Body of pancreas (tissue), 4 donors: ENCODE data around the gene NIPAL3. TPM values are rescaled to one million over a fixed set of nuclear protein-coding genes. Genes with fewer than 3 reads are reported as not detected.

Experiments used
- ATAC-seq: fragments of 150-250 bp; one replicate; pipeline ENCODE4 v1.9.1; 2016
- DNase-seq, 4 donors: peaks; one replicate each; pipeline ENCODE4 v3.0.0-alpha.2; 2019
- H3K27ac ChIP-seq, 4 donors: fragments of 200-600 bp; sonication (generic); 1 replicate in 3 of 4; 2 replicates in 1 of 4; pipeline versions ENCODE4 v1.5.1 to v1.6.1; 2016 to 2019; ENCODE audit warnings: mild to moderate bottlenecking in 1 of 4, mixed read lengths in 1 of 4, moderate library complexity in 1 of 4
- H3K27me3 ChIP-seq, 2 donors: fragments of 200-600 bp; sonication (generic); one replicate each; pipeline ENCODE4 v1.6.0; 2016; ENCODE audit warnings: mild to moderate bottlenecking in 1 of 2
- H3K36me3 ChIP-seq, 2 donors: fragments of 200-600 bp; sonication (generic); replicated peaks in 1 of 2; 2 replicates each; pipeline ENCODE4 v1.5.1; 2016; ENCODE audit warnings: low read depth in 2 of 2; ENCODE audit not compliant: insufficient read depth in 1 of 2
- H3K4me1 ChIP-seq: fragments of 200-600 bp; sonication (generic); one replicate; pipeline ENCODE4 v1.6.0; 2016
- H3K4me3 ChIP-seq, 2 donors: fragments of 200-600 bp; sonication (generic); 1 replicate in 1 of 2; 2 replicates in 1 of 2; pipeline ENCODE4 v1.5.1; 2016 to 2019
- H3K9me3 ChIP-seq, 3 donors: fragments of 200-600 bp; sonication (generic); 1 replicate in 2 of 3; 2 replicates in 1 of 3; pipeline ENCODE4 v1.5.1; 2016
- CTCF ChIP-seq, 7 experiments: fragments of 450-650 bp in 4 of 7; fragments of 200-600 bp in 3 of 7; sonication (generic) in 3 of 7; IDR thresholded peaks; one replicate each; pipeline ENCODE4 v1.5.1; 2016 to 2019; ENCODE audit warnings: antibody characterized with exemption in 7 of 7
- POLR2A ChIP-seq, 3 donors: fragments of 450-650 bp; IDR thresholded peaks; one replicate each; pipeline ENCODE4 v1.6.1; 2016; ENCODE audit warnings: antibody characterized with exemption in 3 of 3, mild to moderate bottlenecking in 2 of 3
- WGBS, 2 donors: methylation state at CpG; one replicate each; pipeline ENCODE4 v1.1.5; 2017; 5-methylcytosine and 5-hydroxymethylcytosine counted together
- intact Hi-C: fragments of 100-400 bp; cut with DNase I; formaldehyde crosslinking; loops from one replicate; pipeline ENCODE4 v1.15.1; 2023
- total RNA-seq, 2 donors: library from RNA; depleted of rRNA; stranded (reverse); fragments of >200 nt; gene quantifications; one replicate each; pipeline ENCODE4 v1.1.0, GENCODE V29; 2016

The NIPAL3 gene
- total RNA-seq, 2 donors from 2014 or later = 36.8 to 65.9 TPM

DNA sequence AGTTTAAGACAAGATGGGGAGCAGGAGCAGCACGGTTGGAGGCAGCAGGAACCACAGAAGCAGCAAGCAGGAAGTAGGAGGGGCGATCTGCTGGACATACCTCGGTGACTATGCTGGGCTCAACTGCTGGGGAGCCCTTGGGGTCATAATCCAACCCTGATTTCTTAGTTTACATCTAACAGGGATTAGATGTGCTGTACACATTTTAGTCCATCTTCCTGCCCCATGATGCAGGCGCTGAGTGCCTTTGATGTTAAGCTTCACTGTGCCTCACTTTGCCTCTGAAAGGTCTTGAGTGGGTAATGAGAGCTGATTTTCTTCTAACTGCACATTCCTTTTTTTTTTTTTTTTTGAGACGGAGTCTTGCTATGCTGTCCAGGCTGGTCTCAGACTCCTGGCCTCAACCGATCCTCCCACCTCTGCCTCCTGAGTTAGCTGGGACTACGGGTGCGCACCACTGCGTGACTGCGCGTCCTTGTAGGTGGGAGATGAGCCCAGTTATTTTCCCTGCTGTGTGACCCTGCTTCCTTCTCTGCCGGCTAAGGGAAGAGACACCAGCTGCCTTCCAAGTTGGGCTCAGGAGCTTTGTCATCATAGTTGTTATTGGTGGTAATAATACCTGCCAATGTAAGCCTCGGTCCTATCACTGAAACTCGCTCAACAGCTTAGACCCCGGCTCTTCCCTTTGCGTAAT is 85.9 kb downstream of the NIPAL3 start:
- Histone ChIP-seq H3K9me3 (no peaks in the 10 kb centered on the region), H3K36me3 (no peaks in the 10 kb centered on the region), H3K4me3 (peak overlapping the region in 1 of 2 donors; percentile 31), H3K4me1 (peaks cover 28% of the 10 kb centered on the region), H3K27me3 (no peaks in the 10 kb centered on the region), H3K27ac (peak overlapping the region; percentile 91 to 95 (median 94))
- ATAC-seq (peak; percentile 7), DNase-seq (peak in 2 of 4 donors; percentile 18 to 43)
- intact Hi-C loops = no loop called here
- TF ChIP-seq POLR2A (IDR thresholded peaks at IDR 0.05) = no peak
- TF ChIP-seq CTCF (IDR thresholded peaks at IDR 0.05) = no peak
- 53 to 54% methylated on average over 16 of the region's 16 CpGs for WGBS, 2 donors

DNA sequence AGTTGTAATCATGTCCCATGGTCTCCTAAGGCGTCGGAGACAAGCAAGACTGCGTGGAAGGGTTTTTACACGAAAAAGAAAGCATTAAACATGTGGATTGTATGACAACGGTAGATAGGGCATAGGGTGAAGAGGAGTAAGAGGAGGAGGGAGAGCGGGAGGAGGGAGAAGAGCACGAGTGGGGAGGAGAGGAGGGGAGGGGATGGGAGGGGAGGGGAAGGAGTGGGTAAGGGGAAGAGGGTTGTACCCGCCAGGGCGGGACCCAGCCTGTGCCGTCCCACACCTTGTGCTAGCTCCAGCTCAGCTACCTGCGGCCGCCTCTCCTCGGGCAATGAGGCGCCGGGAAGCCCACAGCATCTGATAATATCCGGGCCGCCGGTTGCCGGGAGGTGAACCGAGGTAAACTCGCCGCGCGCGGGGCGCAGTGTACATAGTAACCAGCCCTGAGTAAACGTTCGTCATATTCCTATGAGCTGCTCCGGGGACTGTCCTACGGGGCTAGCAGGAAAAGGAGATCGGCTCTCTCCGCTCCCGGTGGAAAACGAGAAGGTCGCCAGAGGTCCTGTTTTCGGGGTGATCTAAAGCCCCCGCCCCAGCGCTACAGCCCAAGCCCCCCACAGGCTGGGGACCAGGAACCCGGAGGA is 86.6 kb downstream of the NIPAL3 start:
- Histone ChIP-seq H3K9me3 (no peaks in the 10 kb centered on the region), H3K27ac (peak overlapping the region; percentile 91 to 95 (median 94)), H3K36me3 (no peaks in the 10 kb centered on the region), H3K4me3 (peak overlapping the region; percentile 31 to 65), H3K4me1 (peaks cover 35% of the 10 kb centered on the region), H3K27me3 (no peaks in the 10 kb centered on the region)
- peak; percentile 82 for ATAC-seq
- 0 to 2% methylated on average over 28 to 35 of the region's 39 CpGs for WGBS, 2 donors
- DNase-seq = peak; percentile 86 to 91 (median 90)
- no peak for TF ChIP-seq CTCF (IDR thresholded peaks at IDR 0.05)
- TF ChIP-seq POLR2A (IDR thresholded peaks at IDR 0.05) = peak in 2 of 3 donors; percentile 91 to 94
- intact Hi-C loops = no loop called here

GRCh38 chr1:24502709-24503058 is 87.1 kb downstream of the NIPAL3 start, which contains the start of gene RCAN3:
RCAN3 (plus strand) TSS chr1:24502836; CDS start chr1:24514373, 11,537 bp downstream.
- ATAC-seq (peak; percentile 89), DNase-seq (peak; percentile 85 to 92 (median 90))
- H3K4me3 ChIP-seq = peak within 1 kb of the TSS; percentile 65
- intact Hi-C loops = no loop called here
- no peaks in the 10 kb centered on the region for H3K9me3 ChIP-seq
- H3K36me3 ChIP-seq = no peaks in the 10 kb centered on the region
- peaks cover 40% of the 10 kb centered on the region for H3K4me1 ChIP-seq
- TF ChIP-seq CTCF (IDR thresholded peaks at IDR 0.05) = no peak
- peak in 1 of 3 donors; percentile 57 for TF ChIP-seq POLR2A (IDR thresholded peaks at IDR 0.05)
- H3K27ac ChIP-seq = peak within 1 kb of the TSS; percentile 91 to 95 (median 94)
- H3K27me3 ChIP-seq = no peaks in the 10 kb centered on the region
- WGBS, 2 donors = 0% methylated on average over 7 to 17 of the region's 53 CpGs

DNA sequence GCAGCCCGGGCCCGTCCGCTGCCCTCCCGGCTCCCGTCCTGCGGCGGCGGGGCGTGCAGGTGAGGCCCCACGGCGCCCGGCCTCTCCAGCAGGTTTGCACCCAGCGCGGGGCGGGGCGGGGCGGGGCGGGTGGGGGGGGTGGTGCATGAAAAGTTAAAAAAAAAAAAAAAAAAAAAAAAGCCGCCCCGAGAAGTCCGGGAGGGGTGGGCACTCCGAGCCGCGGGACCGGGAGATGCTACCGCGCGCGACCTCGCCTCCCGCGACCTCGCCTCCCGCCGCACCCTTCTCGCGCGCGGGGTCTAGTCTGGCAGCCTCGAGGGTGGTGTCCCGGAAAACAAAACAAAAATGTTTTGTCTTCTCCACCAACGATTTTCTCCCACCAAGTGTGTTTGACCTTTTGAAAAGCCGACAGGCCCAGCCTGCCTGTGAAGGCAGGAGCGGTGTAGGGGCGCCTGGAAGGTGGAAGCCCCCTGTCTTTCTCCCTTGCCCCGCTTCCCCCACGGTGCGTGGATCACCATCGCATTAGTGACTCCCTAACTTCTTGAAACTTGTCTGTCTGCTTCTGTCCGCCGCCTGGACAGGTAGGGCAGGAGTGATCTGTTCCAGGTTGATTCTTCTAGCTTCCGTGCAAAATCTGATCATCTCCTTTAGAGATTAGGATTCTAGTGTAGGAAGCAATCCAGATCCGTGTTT is 87.6 kb downstream of the NIPAL3 start:
- Histone ChIP-seq H3K36me3 (no peaks in the 10 kb centered on the region), H3K27ac (peak overlapping the region; percentile 91 to 95 (median 94)), H3K9me3 (no peaks in the 10 kb centered on the region), H3K4me1 (peaks cover 45% of the 10 kb centered on the region), H3K4me3 (peak overlapping the region; percentile 6 to 65), H3K27me3 (no peaks in the 10 kb centered on the region)
- ATAC-seq = peak; percentile 49
- peak in 2 of 4 donors; percentile 32 to 33 for DNase-seq
- WGBS, 2 donors = 1 to 2% methylated on average over 35 to 42 of the region's 53 CpGs
- TF ChIP-seq CTCF (IDR thresholded peaks at IDR 0.05) = no peak
- intact Hi-C loops = no loop called here
